Endothelial cell of umbilical vein (primary cell): ENCODE measurements around the gene AMELX. TPM values are rescaled to one million over a fixed set of nuclear protein-coding genes. Genes with fewer than 3 reads are reported as not detected.

Source experiments
- BruUV-seq: library from RNA; stranded (reverse); fragments of 400-500 nt; replicated peaks from 2 replicates; lab custom pipeline; 2021; lab: Mats Ljungman, UMichigan
- CTCF ChIA-PET: fragments of 300-600, 350-600 bp; sonication (Branson Sonifier 250); formaldehyde crosslinking; loops from one replicate; lab custom pipeline; 2021; ENCODE audit warnings: antibody characterized with exemption, inconsistent platforms; lab: Charles Lee
- POLR2A ChIA-PET: fragments of 300-600, 350-600 bp; sonication (Branson Sonifier 250); formaldehyde crosslinking; loops from one replicate; lab custom pipeline; 2021; ENCODE audit warnings: antibody characterized with exemption, inconsistent platforms; lab: Charles Lee
- DNase-seq: peaks from one replicate; pipeline ENCODE4 v3.0.0-alpha.2; 2011; ENCODE audit warnings: low read depth, low spot score
- FAIRE-seq: peaks from 2 replicates; lab custom pipeline; 2011; peaks lifted over from hg19 to GRCh38; lab: Jason Lieb, UNC
- H2AFZ ChIP-seq: 2 replicates; pipeline ENCODE4 v1.6.0; 2012; ENCODE audit warnings: low read depth, low read length, control low read depth, inconsistent platforms
- H3K27ac ChIP-seq: 2 replicates; pipeline ENCODE4 v1.5.1; 2011; ENCODE audit warnings: low read depth, mild to moderate bottlenecking, control low read depth, low read length, moderate library complexity; ENCODE audit not compliant: insufficient read depth
- H3K27me3 ChIP-seq, 2 experiments: 2 replicates each; pipeline versions ENCODE4 v1.6.0 to v1.6.1; 2011; ENCODE audit warnings: low read length in 2 of 2, mixed read lengths in 1 of 2; ENCODE audit not compliant: control insufficient read depth in 2 of 2, insufficient read depth in 2 of 2
- H3K36me3 ChIP-seq, 2 experiments: 2 replicates in 1 of 2; 3 replicates in 1 of 2; pipeline ENCODE4 v1.5.1; 2011; ENCODE audit warnings: low read length in 2 of 2, mild to moderate bottlenecking in 1 of 2, moderate library complexity in 1 of 2; ENCODE audit not compliant: control insufficient read depth in 2 of 2, insufficient read depth in 2 of 2; ENCODE audit errors: extremely low read depth in 1 of 2
- H3K4me1 ChIP-seq: 3 replicates; pipeline ENCODE4 v1.5.1; 2011; ENCODE audit warnings: mild to moderate bottlenecking, low read length; ENCODE audit not compliant: control insufficient read depth, insufficient read depth; ENCODE audit errors: extremely low read depth
- H3K4me2 ChIP-seq: 2 replicates; pipeline ENCODE4 v1.6.1; 2011; ENCODE audit warnings: low read length, control low read depth, mixed read lengths; ENCODE audit not compliant: insufficient read depth
- H3K4me3 ChIP-seq, 3 experiments: fragments of 200-600 bp in 1 of 3; sonication (generic), shearing (Covaris generic) in 1 of 3; replicated peaks in 1 of 3; 2 replicates each; pipeline ENCODE4 v1.5.1; 2011 to 2016; ENCODE audit warnings: control low read depth in 3 of 3, low read length in 3 of 3, mild to moderate bottlenecking in 2 of 3, inconsistent platforms in 1 of 3, low read depth in 1 of 3, moderate library complexity in 1 of 3; ENCODE audit not compliant: insufficient read depth in 1 of 3
- H3K79me2 ChIP-seq: 2 replicates; pipeline ENCODE4 v1.6.0; 2012; ENCODE audit warnings: low read length, inconsistent platforms; ENCODE audit not compliant: control insufficient read depth, insufficient read depth
- H3K9ac ChIP-seq: replicated peaks from 2 replicates; pipeline ENCODE3; 2011; ENCODE audit warnings: low read length, control low read depth; ENCODE audit not compliant: insufficient read depth; ENCODE audit errors: extremely low read depth
- H3K9me1 ChIP-seq: replicated peaks from 3 replicates; pipeline ENCODE4 v1.6.0; 2011; ENCODE audit warnings: mild to moderate bottlenecking, low read length; ENCODE audit not compliant: control insufficient read depth, insufficient read depth; ENCODE audit errors: extremely low read depth
- H3K9me3 ChIP-seq: replicated peaks from 2 replicates; pipeline ENCODE4 v1.5.1; 2012; ENCODE audit warnings: low read length, inconsistent platforms; ENCODE audit not compliant: control insufficient read depth, insufficient read depth
- H4K20me1 ChIP-seq: replicated peaks from 2 replicates; pipeline ENCODE3; 2011; ENCODE audit warnings: mild to moderate bottlenecking, low read length; ENCODE audit not compliant: control insufficient read depth, insufficient read depth; ENCODE audit errors: extremely low read depth
- CTCF ChIP-seq, 2 donors: IDR thresholded peaks; 1 replicate in 1 of 2; 2 replicates in 1 of 2; pipeline ENCODE4 v1.5.1; 2011; ENCODE audit warnings: low read length in 2 of 2, mild to moderate bottlenecking in 2 of 2, moderate library complexity in 2 of 2, control low read depth in 1 of 2, inconsistent platforms in 1 of 2, low read depth in 1 of 2; ENCODE audit not compliant: insufficient read depth in 1 of 2; ENCODE audit errors: extremely low read depth in 1 of 2
- EZH2 ChIP-seq: IDR thresholded peaks from 2 replicates; pipeline ENCODE4 v1.6.1; 2012; ENCODE audit warnings: borderline replicate concordance, low read depth, mild to moderate bottlenecking, moderate library complexity, low read length, inconsistent platforms; ENCODE audit not compliant: severe bottlenecking
- FOS ChIP-seq: IDR thresholded peaks from 2 replicates; pipeline ENCODE4 v1.6.1; 2011; ENCODE audit warnings: mild to moderate bottlenecking, low read length, moderate library complexity, borderline replicate concordance; ENCODE audit not compliant: insufficient read depth
- GATA2 ChIP-seq: IDR thresholded peaks from 2 replicates; pipeline ENCODE4 v1.7.0; 2011; ENCODE audit warnings: low read depth, mild to moderate bottlenecking, moderate library complexity, mixed read lengths, low read length; ENCODE audit not compliant: insufficient read length, insufficient read depth
- JUN ChIP-seq: IDR thresholded peaks from 2 replicates; pipeline ENCODE4 v1.6.1; 2011; ENCODE audit warnings: borderline replicate concordance, low read depth; ENCODE audit not compliant: insufficient read length, insufficient read depth
- MYC ChIP-seq: IDR thresholded peaks from one replicate; pipeline ENCODE4 v1.6.1; 2011; ENCODE audit warnings: mild to moderate bottlenecking, low read depth, low read length
- POLR2A ChIP-seq: IDR thresholded peaks from 2 replicates; pipeline ENCODE4 v1.6.1; 2012; ENCODE audit warnings: low read depth, mild to moderate bottlenecking, control low read depth, low read length
- POLR2AphosphoS5 ChIP-seq: IDR thresholded peaks from 2 replicates; pipeline ENCODE4 v1.6.1; 2012; ENCODE audit warnings: low read depth, mild to moderate bottlenecking, control low read depth, low read length, moderate library complexity; ENCODE audit not compliant: insufficient read depth
- dilution Hi-C: fragments of 300-500 bp; cut with MboI; formaldehyde crosslinking; loops from one replicate; pipeline ENCODE4 v1.15.0; 2019; ENCODE audit warnings: low sequenced_read_pairs; ENCODE audit not compliant: extremely low pct_ligation_motif_present
- intact Hi-C: fragments of 100-400 bp; cut with micrococcal nuclease; formaldehyde crosslinking; loops from one replicate; pipeline ENCODE4 v1.10.0; 2022
- polyA plus RNA-seq, 4 experiments: library from polyadenylated mRNA; depleted of rRNA in 3 of 4; stranded (reverse) in 3 of 4; unstranded in 1 of 4; fragments of >200 nt; gene quantifications; 2 replicates each; pipeline versions ENCODE4 v1.2.1 to v1.2.3, GENCODE V29; 2011 to 2012; ENCODE audit warnings: missing spikeins in 1 of 4
- total RNA-seq: library from RNA; stranded (reverse); gene quantifications from 2 replicates; pipeline ENCODE4 v1.2.3, GENCODE V29; 2021
- TF ChIP-seq, protein P1 (sequence below): IDR thresholded peaks from 2 replicates; pipeline ENCODE4 v1.6.1; 2011; ENCODE audit not compliant: insufficient read depth, insufficient read length

AMELX gene
- total and polyA plus RNA-seq, 2 donors (not counting 3 experiments of a cell fraction or from before 2014, with no cell fraction given), result not detected

- H3K4me1 ChIP-seq, result no peaks in the 10 kb centered on the region
- FAIRE-seq (no peak), DNase-seq (no peak)
- no peaks in the 10 kb centered on the region for H3K27me3 ChIP-seq
- no peaks in the 10 kb centered on the region for H4K20me1 ChIP-seq
- ChIA-PET POLR2A (interaction anchor here (1.2 kb wide), 1 partner anchor 1201 kb away, joined by 3 read pairs; no protein-coding TSS in a partner anchor), CTCF (no interaction called here)
- dilution Hi-C loops (no loop called here), intact Hi-C loops (no loop called here)
- H3K4me3 ChIP-seq, result no peak overlapping the region
- no peak overlapping the region for H3K4me2 ChIP-seq
- no peak overlapping the region for H3K27ac ChIP-seq
- no peaks in the 10 kb centered on the region for H3K9me1 ChIP-seq
- no TSS peak for BruUV-seq
- no peaks in the 10 kb centered on the region for H3K79me2 ChIP-seq
- H3K36me3 ChIP-seq, result no peaks in the 10 kb centered on the region
- no peak overlapping the region for H2AFZ ChIP-seq
- no peak for TF ChIP-seq JUN
- no peak for TF ChIP-seq MYC
- no peak for TF ChIP-seq POLR2AphosphoS5
- H3K9me3 ChIP-seq, result no peaks in the 10 kb centered on the region
- H3K9ac ChIP-seq, result no peak overlapping the region
Observed at GRCh38 chrX:11273544-11273943, 19.7 kb upstream of the AMELX start.

GRCh38 chrX:11282043-11282442, 11.2 kb upstream of the AMELX start:
- H3K9me1 ChIP-seq, result no peaks in the 10 kb centered on the region
- no peak overlapping the region for H3K4me2 ChIP-seq
- no peaks in the 10 kb centered on the region for H3K27me3 ChIP-seq
- no peaks in the 10 kb centered on the region for H3K4me1 ChIP-seq
- no peak overlapping the region for H3K9ac ChIP-seq
- H4K20me1 ChIP-seq, result no peaks in the 10 kb centered on the region
- TF ChIP-seq FOS (no peak), GATA2 (no peak), POLR2AphosphoS5 (no peak), MYC (no peak), JUN (no peak), EZH2 (no peak), CTCF (IDR thresholded peaks at IDR 0.05; ENCODE audit: extremely low read depth in 1 of 2, insufficient read depth in 1 of 2, low read depth in 1 of 2, low read length in 2 of 2) (no peak), POLR2A (no peak)
- TF ChIP-seq, protein P1, sequence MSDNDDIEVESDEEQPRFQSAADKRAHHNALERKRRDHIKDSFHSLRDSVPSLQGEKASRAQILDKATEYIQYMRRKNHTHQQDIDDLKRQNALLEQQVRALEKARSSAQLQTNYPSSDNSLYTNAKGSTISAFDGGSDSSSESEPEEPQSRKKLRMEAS, result no peak
- no peak overlapping the region for H3K27ac ChIP-seq
- H2AFZ ChIP-seq, result no peak overlapping the region
- intact Hi-C loops (no loop called here), dilution Hi-C loops (no loop called here)
- H3K9me3 ChIP-seq, result no peaks in the 10 kb centered on the region
- POLR2A ChIA-PET, result no interaction called here
- BruUV-seq, result no TSS peak
- CTCF ChIA-PET, result no interaction called here
- FAIRE-seq (no peak), DNase-seq (no peak)
- no peaks in the 10 kb centered on the region for H3K79me2 ChIP-seq
- H3K4me3 ChIP-seq, result no peak overlapping the region
- H3K36me3 ChIP-seq, result no peaks in the 10 kb centered on the region
